GM23248 (cell line): ENCODE measurements around the gene DIP2A.

ENCODE experiments used
- EZH2 ChIP-seq: fragments of 200-600 bp; sonication (generic); IDR thresholded peaks from 2 replicates; pipeline ENCODE4 v1.6.1; 2018; ENCODE audit warnings: antibody characterized with exemption, mild to moderate bottlenecking; ENCODE audit not compliant: insufficient read depth, poor library complexity, severe bottlenecking
- EZH2phosphoT487 ChIP-seq: fragments of 200-600 bp; sonication (generic); IDR thresholded peaks from 2 replicates; pipeline ENCODE4 v1.6.1; 2018; ENCODE audit warnings: antibody characterized with exemption, moderate library complexity, mild to moderate bottlenecking, low read depth; ENCODE audit not compliant: insufficient read depth

- no peak for TF ChIP-seq EZH2phosphoT487
- TF ChIP-seq EZH2 = no peak
These were observed 36.0 kb upstream of the DIP2A start for GRCh38 chr21:46422636-46423241.
